ENCODE data around the gene PFN1.

DNA sequence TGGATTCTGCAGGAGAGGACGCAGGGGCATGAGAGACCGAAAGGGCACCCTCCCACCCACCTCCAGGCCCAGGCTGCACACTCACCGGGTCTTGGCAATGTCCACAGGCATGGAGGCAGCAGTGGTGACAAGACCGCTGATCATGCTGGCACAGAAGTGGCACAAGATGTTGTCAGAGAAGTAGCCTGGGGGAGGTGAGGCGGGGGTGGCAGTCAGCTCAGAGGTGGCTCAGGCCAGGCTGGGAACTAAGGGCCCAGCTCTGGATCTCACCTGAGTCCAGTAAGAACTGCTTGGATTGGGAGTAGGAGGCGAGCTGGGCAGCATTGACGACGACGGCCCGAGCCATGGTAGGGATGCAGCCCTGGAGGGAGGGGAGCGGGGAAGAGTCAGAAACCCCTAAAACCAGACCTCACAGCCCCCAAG, 10.2 kb downstream of the PFN1 start:
- TF ChIP-seq CTCF (IDR thresholded peaks at IDR 0.05; ENCODE audit: control extremely low read depth in 1 of 3, insufficient read depth in 1 of 3, low read depth in 1 of 3, low read length in 3 of 3) (no peak), ZNF274 (IDR thresholded peaks at IDR 0.05; ENCODE audit: borderline replicate concordance, extremely low read depth, low read length) (no peak), NRF1 (IDR thresholded peaks at IDR 0.05; ENCODE audit: low read depth, low read length) (no peak), BACH1 (IDR thresholded peaks at IDR 0.05; ENCODE audit: low read length) (no peak), POLR2A (IDR thresholded peaks at IDR 0.05; ENCODE audit: control extremely low read depth in 1 of 2, low read depth in 2 of 2, low read length in 2 of 2) (no peak), TEAD4 (IDR thresholded peaks at IDR 0.05; ENCODE audit: low read depth, low read length) (no peak), JUND (IDR thresholded peaks at IDR 0.05; ENCODE audit: low read length) (no peak), TAF7 (optimal IDR thresholded peaks at IDR 0.05; ENCODE audit: borderline replicate concordance, low read depth, low read length) (no peak), BCL11A (IDR thresholded peaks at IDR 0.05; ENCODE audit: low read depth in 2 of 2, low read length in 2 of 2) (no peak), RFX5 (IDR thresholded peaks at IDR 0.05; ENCODE audit: borderline replicate concordance, low read depth, low read length) (no peak), SP1 (IDR thresholded peaks at IDR 0.05; ENCODE audit: low read depth, low read length) (no peak), ATF3 (IDR thresholded peaks at IDR 0.05; ENCODE audit: insufficient read depth, low read depth, low read length) (no peak)

Measured in H1 (cell line).